Mammary epithelial cell (primary cell): ENCODE measurements around the gene CPNE6.
"Not testable (repeated sequence)": the region's sequence is repeated elsewhere in the genome, so short reads cannot be mapped to it uniquely, and the experiment has no call there.

Source experiments
- EZH2 ChIP-seq: IDR thresholded peaks from 2 replicates; pipeline ENCODE4 v1.6.1; 2012; ENCODE audit warnings: low read length, inconsistent platforms, borderline replicate concordance
- TF ChIP-seq, protein P1 (sequence below), 2 donors: IDR thresholded peaks in 1 of 2; conservative IDR thresholded peaks in 1 of 2; 2 replicates each; pipeline ENCODE4 v1.5.1; 2011 to 2012; ENCODE audit warnings: inconsistent platforms in 2 of 2, low read length in 2 of 2, mild to moderate bottlenecking in 2 of 2, control low read depth in 1 of 2, low read depth in 1 of 2; ENCODE audit not compliant: insufficient read depth in 1 of 2; ENCODE audit errors: extremely low read depth in 1 of 2

DNA sequence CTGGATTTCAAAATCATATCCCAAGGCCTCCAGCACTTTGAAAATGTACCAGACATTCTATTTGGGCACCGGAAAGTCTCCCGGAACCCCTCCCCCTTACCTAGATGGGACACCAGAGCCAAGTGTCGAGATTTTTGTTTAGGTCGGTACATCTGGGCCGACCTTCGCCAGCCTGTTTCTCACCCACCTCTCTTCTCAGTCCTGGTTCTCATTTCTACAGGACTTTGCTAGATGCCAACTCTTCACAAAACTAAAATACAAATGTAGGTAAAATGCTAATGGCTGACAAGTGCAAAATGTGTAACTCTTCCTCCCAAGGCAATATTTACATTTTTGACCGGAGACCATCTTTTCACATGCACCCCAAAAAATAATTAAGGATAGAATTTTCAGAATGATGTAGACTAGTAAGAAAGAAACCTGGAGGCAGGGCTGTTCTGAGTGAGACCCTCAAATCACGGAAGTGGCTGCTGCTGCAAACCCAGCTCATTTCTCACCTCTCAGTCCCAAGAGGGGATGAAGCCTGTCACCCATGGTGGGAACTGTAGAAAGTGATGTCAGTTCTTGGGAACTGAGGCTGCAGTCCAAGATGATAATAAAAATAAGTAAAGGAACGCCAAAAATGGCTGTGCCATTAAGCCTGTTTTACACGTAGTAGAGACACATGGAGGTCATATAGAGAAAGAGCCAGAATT, 34.3 kb upstream of the CPNE6 start:
- TF ChIP-seq, protein P1, sequence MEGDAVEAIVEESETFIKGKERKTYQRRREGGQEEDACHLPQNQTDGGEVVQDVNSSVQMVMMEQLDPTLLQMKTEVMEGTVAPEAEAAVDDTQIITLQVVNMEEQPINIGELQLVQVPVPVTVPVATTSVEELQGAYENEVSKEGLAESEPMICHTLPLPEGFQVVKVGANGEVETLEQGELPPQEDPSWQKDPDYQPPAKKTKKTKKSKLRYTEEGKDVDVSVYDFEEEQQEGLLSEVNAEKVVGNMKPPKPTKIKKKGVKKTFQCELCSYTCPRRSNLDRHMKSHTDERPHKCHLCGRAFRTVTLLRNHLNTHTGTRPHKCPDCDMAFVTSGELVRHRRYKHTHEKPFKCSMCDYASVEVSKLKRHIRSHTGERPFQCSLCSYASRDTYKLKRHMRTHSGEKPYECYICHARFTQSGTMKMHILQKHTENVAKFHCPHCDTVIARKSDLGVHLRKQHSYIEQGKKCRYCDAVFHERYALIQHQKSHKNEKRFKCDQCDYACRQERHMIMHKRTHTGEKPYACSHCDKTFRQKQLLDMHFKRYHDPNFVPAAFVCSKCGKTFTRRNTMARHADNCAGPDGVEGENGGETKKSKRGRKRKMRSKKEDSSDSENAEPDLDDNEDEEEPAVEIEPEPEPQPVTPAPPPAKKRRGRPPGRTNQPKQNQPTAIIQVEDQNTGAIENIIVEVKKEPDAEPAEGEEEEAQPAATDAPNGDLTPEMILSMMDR (conservative IDR thresholded peaks at IDR 0.05 in 1 of 2, IDR thresholded peaks at IDR 0.05 in 1 of 2; ENCODE audit: extremely low read depth in 1 of 2, insufficient read depth in 1 of 2, low read depth in 1 of 2, low read length in 2 of 2), result not testable (repeated sequence)
- TF ChIP-seq EZH2, result not testable (repeated sequence)
